Stimulated activated CD8-positive, alpha-beta memory T cell treated with anti-CD3 and anti-CD28 coated beads, Interleukin-2, amount 100 ng/mL, for 1 hour (primary cell): ENCODE measurements around the gene RNU2-63P.
A peak's percentile ranks its signal among the peaks of the same experiment; 100 is the strongest.
"Not testable (repeated sequence)": the region's sequence is repeated elsewhere in the genome, so short reads cannot be mapped to it uniquely, and the experiment has no call there.

Experiments
- DNase-seq, 2 donors: peaks; one replicate each; pipeline ENCODE4 v3.0.0-alpha.2; 2020; ENCODE audit warnings: low read depth in 2 of 2

RNU2-63P gene

DNA sequence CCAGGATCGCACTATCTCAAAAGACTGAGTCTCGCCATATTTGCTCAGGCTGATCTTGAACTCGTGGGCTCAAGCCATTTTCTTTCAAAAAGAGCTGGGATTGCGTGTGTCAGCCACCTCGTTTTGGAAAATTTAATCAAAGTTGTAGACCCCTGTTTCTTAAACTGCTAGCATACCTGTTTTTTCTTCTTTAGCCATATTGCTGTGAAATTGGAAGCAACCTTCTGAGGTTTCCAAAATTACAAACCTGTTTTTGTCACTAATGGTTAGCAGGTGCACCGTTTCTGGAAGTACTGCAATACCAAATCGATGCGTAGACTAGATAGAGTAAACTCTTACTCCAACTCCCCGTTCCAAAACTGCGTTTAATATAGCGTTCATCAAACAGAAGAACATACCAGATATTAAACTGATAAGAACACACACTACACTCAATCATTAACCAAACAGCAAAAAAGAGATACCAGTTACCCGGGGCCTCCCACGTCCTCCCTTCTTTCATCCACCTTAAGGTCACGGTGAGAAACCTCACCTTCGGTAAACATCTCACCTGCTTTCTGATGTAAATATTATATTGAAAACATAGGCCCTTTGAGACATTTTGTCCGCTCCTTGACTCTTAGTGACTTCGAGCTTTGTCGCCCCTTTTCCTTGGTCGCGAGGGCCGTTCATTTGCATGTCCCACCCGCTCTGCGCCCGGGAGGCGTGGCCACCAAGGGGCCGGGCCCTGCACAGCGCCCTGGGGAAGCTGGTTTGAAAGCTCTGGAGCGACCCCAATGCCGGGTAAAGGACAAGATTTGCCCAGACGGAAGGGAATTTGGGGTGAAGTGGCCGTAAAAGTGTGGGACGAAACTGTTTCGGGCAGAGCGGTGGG, at the start of gene RNU2-63P:
TSS of gene RNU2-63P (minus strand) at position 462 of the 874 bp plus-strand sequence.
- DNase-seq: peak; percentile 58 to 61

DNA sequence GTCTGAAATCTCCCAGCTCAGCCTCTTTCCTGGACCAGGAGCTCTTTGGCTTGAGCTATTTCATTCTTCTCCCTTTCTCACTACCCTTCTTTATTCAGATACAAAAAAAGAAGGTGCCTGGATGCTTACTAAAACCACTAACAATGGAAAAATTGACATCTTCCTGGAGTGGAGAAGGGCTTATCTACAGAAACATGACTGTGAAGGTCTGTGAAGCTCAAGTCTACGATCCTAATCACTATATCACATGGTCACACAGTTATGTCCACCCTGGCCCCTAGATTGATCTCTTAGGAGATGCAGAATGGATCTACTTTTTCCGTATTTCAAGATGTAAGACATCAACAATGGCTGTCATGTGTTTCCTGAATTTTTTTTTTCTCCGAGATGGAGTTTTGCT, 44.9 kb upstream of the RNU2-63P start:
- no peak for DNase-seq

- no peak for DNase-seq
Measured at GRCh38 chr2:88060907-88061275, 44.5 kb upstream of the RNU2-63P start.

DNA sequence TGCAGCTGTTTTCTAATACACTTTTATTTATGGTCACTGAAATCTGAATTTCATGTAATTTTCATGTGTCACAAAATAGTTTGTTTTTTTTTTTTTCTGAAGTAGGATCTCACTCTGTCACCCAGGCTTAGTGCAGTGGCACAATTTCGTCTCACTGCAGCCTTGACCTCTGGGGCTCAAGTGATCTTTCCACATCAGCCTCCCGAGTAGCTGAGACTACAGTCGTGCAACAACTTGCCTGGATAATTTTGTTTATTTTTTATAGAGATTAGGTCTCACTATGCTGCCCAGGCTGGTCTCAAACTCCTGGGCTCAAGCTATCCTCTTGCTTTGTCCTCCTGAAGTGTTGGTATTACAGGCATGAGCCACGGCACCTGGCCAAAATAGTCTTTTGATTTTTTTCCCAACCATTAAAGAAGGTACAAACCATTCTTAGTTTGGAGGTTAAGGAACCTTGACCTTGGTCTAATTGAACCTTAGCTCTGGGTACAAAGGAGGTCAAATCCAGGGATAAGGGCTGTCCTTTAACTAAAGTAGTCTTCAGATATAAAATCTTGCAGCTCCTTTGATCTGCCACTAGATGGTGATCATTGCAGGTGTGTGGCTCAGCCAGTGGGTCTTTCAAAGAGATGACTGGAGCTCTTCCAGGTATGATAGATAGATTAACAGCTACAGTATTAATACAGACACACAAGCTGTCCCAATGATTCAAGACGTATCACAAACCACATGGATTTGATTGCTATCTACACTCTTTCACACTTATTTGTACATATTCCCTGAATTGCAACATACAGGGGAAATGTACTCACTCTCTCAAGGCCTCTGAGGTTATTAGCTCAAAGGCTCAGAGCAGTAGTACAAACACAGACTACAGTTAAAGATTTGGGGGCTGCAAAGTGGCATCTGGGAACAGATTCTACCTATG, 43.9 kb upstream of the RNU2-63P start:
- no peak for DNase-seq

DNA sequence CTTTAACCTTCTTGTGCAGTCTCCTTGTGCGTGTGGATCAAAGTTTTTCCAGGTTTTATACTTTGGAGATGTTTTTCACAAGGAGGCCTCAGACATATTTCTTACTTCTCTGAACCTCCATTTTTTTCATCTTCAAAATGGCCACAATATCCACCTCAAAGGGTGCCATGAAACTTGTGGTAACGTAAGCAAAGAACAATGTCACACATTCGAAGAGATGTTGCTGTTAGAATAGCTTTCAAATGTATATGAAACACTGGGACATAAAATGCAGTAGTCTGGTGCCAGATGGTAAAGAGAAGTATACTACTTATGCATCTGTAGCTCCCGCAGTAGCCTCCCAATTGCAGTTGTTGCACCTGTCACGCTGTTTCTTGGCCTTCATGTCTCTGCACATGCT, 41.8 kb upstream of the RNU2-63P start:
- no peak for DNase-seq

- no peak for DNase-seq
Measured at GRCh38 chr2:88057437-88057844, 41.1 kb upstream of the RNU2-63P start.

- peak; percentile 87 to 88 for DNase-seq
Measured at GRCh38 chr2:88055371-88056128, 39.2 kb upstream of the RNU2-63P start, which contains the start of gene KRCC1. Gene KRCC1 (minus strand): TSS chr2:88055783. CDS start chr2:88028563, 27,220 bp downstream.

DNA sequence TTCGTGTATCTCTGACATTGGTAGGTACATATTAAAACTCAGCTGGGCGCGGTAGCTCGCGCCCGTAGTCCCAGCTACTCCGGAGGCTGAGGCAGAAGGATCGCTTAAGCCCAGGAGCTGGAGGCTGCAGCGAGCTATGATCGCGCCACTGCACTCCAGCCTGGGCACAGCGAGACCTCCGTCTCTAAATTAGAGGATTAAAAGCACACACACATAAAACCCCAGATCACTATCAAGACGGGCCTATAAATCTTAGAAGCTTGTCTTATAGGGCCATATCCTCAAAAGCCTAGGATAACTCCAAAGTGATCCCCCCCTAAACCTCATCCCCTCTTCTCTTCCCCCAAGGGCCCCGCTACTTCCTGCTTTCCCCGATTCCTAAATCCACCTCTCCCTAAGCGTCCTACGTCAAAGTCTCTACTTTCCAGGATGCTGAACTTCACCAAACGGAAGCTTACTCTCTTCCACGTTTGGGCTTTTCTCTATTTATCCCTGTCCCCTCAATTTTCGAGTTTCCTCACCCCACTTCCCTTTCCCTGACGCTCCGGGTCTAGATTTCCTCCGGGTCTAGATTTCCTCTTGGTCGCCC, 38.5 kb upstream of the RNU2-63P start:
- DNase-seq: no peak

- DNase-seq: no peak
Measured at GRCh38 chr2:88053934-88054781, 37.8 kb upstream of the RNU2-63P start.

- no peak for DNase-seq
Measured at GRCh38 chr2:88053296-88053695, 36.9 kb upstream of the RNU2-63P start.

DNA sequence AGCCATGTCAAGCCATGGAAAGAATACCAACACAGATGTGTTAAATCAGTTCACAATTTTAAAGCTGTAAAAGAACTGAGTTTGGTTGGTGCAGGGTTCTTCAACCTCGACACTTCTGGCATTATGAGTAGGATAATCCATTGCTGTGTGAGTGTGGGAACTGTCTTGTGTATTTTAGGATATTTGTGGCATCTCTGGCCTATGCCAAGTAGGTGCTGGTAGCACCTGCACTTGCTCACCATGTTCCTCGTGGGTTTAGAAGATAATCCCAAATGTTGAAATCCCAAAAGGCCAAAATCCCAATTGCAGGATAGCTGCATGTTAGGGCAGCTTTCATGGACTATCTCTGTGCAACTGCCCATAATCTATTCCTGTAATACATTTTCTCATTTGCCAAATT, 35.4 kb upstream of the RNU2-63P start:
- DNase-seq: no peak

DNA sequence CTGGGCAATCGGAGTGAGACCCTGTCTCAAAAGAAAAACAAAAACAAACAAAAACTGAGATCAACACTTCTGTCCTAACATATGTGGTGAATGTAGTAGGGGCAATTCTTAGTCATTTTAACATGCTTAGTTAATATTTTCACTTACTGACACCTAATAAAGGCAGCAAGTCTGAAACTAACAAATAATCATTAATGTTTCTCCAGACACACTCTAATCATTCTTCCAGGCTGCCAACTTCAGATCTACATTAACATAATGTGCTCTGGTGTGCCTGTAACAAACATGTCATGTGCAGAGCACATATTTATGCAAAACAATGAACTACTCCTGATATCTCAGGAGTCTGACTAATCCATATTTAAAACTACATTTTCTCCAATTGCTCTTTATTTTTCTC, 33.3 kb upstream of the RNU2-63P start:
- DNase-seq: no peak

DNA sequence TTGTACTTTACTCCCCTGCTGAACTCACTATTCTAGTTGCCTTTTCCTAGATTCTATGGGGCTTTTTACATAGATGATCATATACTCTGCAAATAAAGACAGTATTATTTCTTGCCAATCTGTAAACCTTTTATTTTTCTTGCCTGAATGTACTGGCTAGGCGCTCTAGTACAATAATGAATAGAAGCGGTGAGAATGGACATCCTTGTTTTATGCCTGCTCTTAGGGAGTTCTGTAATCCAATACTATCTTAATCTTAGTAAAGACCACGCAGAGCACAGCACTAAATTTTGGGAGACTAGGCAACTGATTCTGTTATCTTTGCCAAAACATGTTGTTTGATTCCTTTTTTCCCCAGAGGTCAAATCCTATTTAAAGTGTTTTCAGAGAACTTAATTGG, 32.2 kb upstream of the RNU2-63P start:
- DNase-seq: no peak

DNA sequence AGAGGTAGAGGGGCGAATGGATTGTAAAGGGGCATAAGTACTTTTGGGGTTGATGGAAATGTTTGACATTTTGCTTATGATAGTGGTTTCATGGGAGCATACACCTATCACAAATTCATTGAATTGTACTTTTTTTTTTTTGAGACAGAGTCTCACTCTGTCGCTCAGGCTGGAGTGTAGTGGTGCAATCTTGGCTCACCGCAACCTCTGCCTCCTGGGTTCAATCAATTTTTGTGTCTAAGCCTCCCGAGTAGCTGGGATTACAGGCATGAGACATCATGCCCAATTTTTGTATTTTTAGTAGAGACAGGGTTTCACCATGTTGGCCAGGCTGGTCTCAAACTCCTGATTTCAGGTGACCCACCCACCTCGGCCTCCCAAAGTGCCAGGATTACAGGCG, 29.2 kb upstream of the RNU2-63P start:
- not testable (repeated sequence) for DNase-seq

- DNase-seq: no peak
Measured at GRCh38 chr2:88042476-88042875, 26.1 kb upstream of the RNU2-63P start.

- no peak for DNase-seq
Measured at GRCh38 chr2:88038263-88039105, 22.1 kb upstream of the RNU2-63P start.

- DNase-seq: no peak
Measured at GRCh38 chr2:88036606-88037005, 20.3 kb upstream of the RNU2-63P start.

GRCh38 chr2:88036182-88036581, 19.8 kb upstream of the RNU2-63P start:
- DNase-seq: no peak

GRCh38 chr2:88032070-88032702, 15.8 kb upstream of the RNU2-63P start:
- DNase-seq: no peak
